Left ventricle myocardium inferior (tissue), 1 donor: ENCODE data around the gene RNF144A. TPM values are rescaled to one million over a fixed set of nuclear protein-coding genes. Genes with fewer than 3 reads are reported as not detected.

Experiments used
- DNase-seq: peaks from one replicate; pipeline ENCODE4 v3.0.0-alpha.2; 2020
- H3K27ac ChIP-seq: fragments of 200-600 bp; replicated peaks from 2 replicates; pipeline ENCODE4 v1.8.0; 2021
- H3K27me3 ChIP-seq: fragments of 200-600 bp; 2 replicates; pipeline ENCODE4 v1.8.0; 2021; ENCODE audit warnings: low read depth
- H3K36me3 ChIP-seq: fragments of 200-600 bp; 2 replicates; pipeline ENCODE4 v1.8.0; 2021
- H3K4me1 ChIP-seq: fragments of 200-600 bp; 2 replicates; pipeline ENCODE4 v1.8.0; 2021
- H3K4me3 ChIP-seq: fragments of 200-600 bp; 2 replicates; pipeline ENCODE4 v1.8.0; 2021; ENCODE audit warnings: mild to moderate bottlenecking, moderate library complexity
- H3K9me3 ChIP-seq: fragments of 200-600 bp; replicated peaks from 2 replicates; pipeline ENCODE4 v1.8.0; 2021
- intact Hi-C: fragments of 100-400 bp; cut with micrococcal nuclease; formaldehyde crosslinking; loops from one replicate; pipeline ENCODE4 v1.11.0; 2022
- total RNA-seq: library from RNA; stranded (reverse); fragmentation: NEBNext Ultra II Directional; extraction: Animal tissue kit (Norgen Biotek cat#: 25700); gene quantifications from one replicate; pipeline ENCODE4 v1.2.1, GENCODE V29; 2021
- TF ChIP-seq, protein P1 (sequence below): fragments of 200-600 bp; IDR thresholded peaks from 2 replicates; pipeline ENCODE4 v1.8.0; 2021; ENCODE audit warnings: antibody characterized with exemption, mild to moderate bottlenecking, borderline replicate concordance
- donor health status: DM: no; HTN: yes; CAD: no; lungs with severe emphysema.

Gene RNF144A
- total RNA-seq, 1 donor from 2014 or later, result 17.9 TPM

DNA sequence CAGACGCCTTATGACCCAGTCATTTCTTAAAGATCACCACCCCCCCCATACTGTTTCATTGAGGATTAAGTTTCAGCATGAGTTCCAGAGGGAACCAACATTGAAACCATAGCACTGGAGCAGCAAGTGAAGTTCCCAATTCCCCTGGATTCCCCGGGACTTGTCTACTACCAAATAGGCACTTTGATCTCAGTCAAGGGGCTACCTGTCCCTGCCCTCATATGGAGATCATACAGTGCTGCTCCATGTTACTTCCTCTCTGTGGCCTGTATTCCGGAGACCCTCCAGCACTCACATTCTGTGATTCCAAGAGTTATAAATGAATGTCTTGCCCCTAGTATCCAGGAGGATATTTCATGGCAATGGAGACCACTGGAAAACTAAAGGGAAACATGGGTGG, 42.5 kb downstream of the RNF144A start:
- no peaks in the 10 kb centered on the region for H3K36me3 ChIP-seq
- intact Hi-C loops, result loop anchor here (10.0 kb wide), 1 partner anchor 55 kb away; no protein-coding TSS in a partner anchor
- no peaks in the 10 kb centered on the region for H3K27me3 ChIP-seq
- no peak for DNase-seq
- H3K4me3 ChIP-seq, result no peak overlapping the region
- H3K9me3 ChIP-seq, result no peaks in the 10 kb centered on the region
- H3K27ac ChIP-seq, result peak overlapping the region; percentile 45
- H3K4me1 ChIP-seq, result peaks cover 73% of the 10 kb centered on the region
- TF ChIP-seq, protein P1, sequence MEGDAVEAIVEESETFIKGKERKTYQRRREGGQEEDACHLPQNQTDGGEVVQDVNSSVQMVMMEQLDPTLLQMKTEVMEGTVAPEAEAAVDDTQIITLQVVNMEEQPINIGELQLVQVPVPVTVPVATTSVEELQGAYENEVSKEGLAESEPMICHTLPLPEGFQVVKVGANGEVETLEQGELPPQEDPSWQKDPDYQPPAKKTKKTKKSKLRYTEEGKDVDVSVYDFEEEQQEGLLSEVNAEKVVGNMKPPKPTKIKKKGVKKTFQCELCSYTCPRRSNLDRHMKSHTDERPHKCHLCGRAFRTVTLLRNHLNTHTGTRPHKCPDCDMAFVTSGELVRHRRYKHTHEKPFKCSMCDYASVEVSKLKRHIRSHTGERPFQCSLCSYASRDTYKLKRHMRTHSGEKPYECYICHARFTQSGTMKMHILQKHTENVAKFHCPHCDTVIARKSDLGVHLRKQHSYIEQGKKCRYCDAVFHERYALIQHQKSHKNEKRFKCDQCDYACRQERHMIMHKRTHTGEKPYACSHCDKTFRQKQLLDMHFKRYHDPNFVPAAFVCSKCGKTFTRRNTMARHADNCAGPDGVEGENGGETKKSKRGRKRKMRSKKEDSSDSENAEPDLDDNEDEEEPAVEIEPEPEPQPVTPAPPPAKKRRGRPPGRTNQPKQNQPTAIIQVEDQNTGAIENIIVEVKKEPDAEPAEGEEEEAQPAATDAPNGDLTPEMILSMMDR, result no peak

DNA sequence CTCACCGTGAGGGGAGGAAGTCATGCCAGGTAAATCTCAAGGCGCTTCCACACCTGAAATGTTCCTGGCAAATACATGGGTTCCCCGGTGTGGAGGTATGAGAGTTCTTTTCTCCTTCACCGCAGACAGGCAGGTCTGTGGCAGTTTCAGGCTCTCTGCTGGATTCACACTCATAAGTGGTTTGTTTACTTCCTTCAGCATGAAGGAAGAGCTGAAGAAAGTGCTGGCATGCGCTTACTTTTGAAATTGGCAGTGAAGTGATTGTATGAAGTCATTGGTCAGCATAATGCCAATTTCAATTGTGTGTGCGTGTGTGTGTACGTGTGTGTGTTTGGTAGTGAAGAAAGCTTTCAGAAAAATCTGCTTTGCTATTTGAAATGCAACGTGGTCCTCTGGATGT, 43.4 kb downstream of the RNF144A start:
- TF ChIP-seq, protein P1, result no peak
- intact Hi-C loops, result no loop called here
- peaks cover 64% of the 10 kb centered on the region for H3K4me1 ChIP-seq
- DNase-seq, result no peak
- no peaks in the 10 kb centered on the region for H3K9me3 ChIP-seq
- H3K27me3 ChIP-seq, result no peaks in the 10 kb centered on the region
- no peak overlapping the region for H3K4me3 ChIP-seq
- peak overlapping the region; percentile 45 for H3K27ac ChIP-seq
- H3K36me3 ChIP-seq, result no peaks in the 10 kb centered on the region

DNA sequence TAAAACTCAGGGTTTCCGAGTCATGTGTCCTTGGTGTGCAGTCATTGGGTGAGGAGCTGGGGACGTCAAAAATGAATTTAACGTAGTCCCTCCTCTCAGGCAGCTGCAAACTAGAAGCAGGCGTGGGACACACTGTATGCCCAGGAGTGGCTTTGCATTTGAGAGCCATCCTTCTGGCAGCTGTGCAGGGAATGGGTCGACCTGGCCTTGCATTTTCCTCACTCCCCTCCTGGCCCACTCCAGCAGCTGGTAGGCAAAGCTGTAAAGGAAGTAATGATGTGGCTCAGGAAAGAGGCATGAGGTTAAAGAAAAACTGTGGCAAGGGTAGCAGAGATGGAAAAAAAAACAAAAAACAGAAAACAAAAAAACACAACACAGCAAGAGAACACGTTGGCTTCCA, 46.5 kb downstream of the RNF144A start:
- peaks cover 57% of the 10 kb centered on the region for H3K4me1 ChIP-seq
- no peak for DNase-seq
- H3K27me3 ChIP-seq, result no peaks in the 10 kb centered on the region
- no peaks in the 10 kb centered on the region for H3K36me3 ChIP-seq
- no peak overlapping the region for H3K4me3 ChIP-seq
- H3K9me3 ChIP-seq, result no peaks in the 10 kb centered on the region
- intact Hi-C loops, result no loop called here
- TF ChIP-seq, protein P1, result no peak
- no peak overlapping the region for H3K27ac ChIP-seq

DNA sequence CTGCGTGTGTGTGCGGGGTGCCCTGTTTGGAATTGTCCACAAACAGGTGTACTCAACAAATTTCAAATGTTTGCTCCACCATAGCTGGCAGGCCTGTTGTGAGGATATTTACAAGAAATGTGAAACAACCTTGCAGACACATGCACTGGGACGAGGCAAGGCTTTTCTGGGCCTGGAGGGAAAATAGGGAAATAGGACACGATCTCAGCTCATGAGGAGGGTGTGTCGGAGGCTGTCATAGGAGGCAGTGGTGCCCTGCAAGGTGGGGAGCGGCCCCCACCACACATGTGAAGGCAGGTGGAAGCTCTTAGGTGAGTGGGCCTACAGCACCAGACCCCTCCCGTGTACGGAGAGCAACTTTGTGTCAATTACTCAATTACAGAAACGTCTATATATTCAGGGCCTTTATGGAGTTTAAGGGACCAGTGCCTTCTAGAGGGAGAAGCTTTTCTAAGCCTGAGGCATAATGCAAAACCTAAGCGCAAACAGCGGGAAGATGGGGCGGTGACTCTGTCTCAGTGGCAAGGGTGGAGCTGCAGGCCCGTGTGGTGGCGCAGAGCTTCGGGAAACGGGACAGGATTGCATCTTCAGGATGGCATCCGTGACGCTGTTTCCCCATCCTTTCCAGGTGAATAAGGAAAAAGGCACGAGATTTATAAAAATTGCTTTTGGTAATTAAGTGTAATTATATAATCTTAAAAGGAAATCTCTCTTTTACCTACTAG, 48.0 kb downstream of the RNF144A start:
- intact Hi-C loops, result no loop called here
- TF ChIP-seq, protein P1, result no peak
- Histone ChIP-seq H3K4me1 (peaks cover 47% of the 10 kb centered on the region), H3K4me3 (no peak overlapping the region), H3K27me3 (no peaks in the 10 kb centered on the region), H3K27ac (no peak overlapping the region), H3K9me3 (no peaks in the 10 kb centered on the region), H3K36me3 (no peaks in the 10 kb centered on the region)
- no peak for DNase-seq

DNA sequence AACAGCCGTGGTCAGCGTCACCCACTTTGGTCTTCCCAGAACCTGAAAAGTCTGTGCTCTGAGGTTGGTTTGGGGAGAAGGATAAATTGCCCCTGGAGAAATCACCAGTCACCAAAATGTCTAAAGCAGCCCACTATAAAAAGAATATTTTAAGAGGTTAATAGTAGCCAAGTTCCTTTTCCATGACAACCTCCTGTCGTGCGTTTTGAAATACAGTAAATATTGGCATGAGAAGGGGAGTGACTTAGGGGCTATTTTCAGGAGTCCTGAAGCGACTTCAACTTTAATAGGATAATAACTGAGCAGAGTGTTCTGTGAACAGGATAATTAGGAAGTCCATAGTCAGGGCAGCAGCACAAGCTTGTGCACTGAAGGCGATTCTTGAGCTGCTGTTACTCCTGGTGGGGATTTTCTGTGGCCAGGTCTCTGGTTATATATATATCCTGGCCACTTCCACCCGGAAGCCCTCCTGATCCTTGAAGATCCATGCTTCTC, 49.3 kb downstream of the RNF144A start:
- intact Hi-C loops, result no loop called here
- Histone ChIP-seq H3K27me3 (no peaks in the 10 kb centered on the region), H3K4me3 (no peak overlapping the region), H3K36me3 (peaks cover 5% of the 10 kb centered on the region), H3K9me3 (no peaks in the 10 kb centered on the region), H3K4me1 (peaks cover 41% of the 10 kb centered on the region), H3K27ac (no peak overlapping the region)
- DNase-seq, result no peak
- TF ChIP-seq, protein P1, result no peak
